HG03432 (cell line): Measurements from ENCODE around the gene KCTD19.
"Not testable (repeated sequence)": the region's sequence is repeated elsewhere in the genome, so short reads cannot be mapped to it uniquely, and the experiment has no call there.

Experiments
- ATAC-seq: cut with Tn5 transposase; IDR thresholded peaks from one replicate; pipeline ENCODE4 v1.9.1; 2021; ENCODE audit warnings: mild to moderate bottlenecking, moderate library complexity; ENCODE audit not compliant: unreplicated experiment

KCTD19 gene

DNA sequence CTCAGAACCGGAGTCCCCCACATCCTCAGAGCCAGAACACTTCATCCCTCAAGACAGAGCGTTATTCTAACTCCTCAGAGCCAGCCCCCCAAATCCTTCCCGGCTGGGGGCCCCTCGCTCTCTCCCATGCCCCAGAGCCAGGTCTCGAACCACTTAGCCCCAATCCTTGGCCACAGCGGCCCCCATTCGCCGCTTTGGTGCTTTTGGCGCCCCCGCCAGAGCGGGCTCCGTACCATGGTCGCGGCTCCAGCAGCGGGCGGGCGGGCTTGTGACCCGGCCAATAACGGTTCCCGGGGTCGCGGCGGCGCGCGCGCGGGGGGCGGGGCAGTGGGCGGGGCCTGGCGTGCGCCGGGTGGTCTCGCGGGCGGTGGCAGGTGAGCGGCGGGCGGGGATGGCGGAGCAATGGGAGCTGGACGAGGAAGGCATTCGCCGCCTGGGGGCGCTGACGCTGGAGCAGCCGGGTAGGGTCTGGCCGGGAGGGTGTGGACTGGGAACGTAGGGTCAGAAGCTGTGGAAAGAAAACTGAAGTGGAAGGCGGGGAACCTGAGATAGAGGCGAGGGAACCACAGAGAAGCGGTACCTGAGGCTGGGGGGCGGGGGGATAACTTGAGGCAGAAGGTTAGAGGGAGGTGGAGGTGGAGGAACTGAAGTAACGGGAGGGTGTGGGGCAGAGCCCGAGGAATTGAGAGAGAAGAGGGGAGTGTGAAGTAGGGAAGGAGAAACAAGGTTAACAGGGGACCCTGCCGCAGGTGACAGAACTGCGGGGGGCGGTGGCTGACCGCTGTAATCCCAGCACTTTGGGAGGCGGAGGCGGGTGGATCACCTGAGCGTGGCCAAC lies at the start of gene KCTD19, which contains the start of gene LRRC36:
KCTD19 (minus strand) TSS at position 270 of the 838 bp plus-strand sequence; CDS start at position 236, 34 bp downstream.
LRRC36 (plus strand) TSS at position 344 of the 838 bp plus-strand sequence; CDS start at position 392, 48 bp downstream.
- ATAC-seq, result no peak

DNA sequence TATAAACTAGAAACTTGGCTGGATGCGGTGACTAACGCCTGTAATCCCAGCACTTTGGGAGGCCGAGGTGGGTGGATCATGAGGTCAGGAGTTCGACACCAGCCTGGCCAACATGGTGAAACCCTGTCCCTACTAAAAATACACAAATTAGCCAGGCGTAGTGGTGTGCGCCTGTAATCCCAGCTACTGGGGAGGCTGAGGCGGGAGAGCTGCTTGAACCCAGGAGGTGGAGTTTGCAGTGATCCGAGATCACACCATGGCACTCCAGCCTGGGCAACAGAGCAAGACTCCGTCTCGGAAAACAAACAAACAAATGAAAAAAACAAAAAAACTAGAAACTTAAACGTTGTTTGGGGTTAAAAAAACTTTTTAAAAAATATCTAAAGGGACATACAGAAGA lies 49.5 kb upstream of the KCTD19 start:
- not testable (repeated sequence) for ATAC-seq

DNA sequence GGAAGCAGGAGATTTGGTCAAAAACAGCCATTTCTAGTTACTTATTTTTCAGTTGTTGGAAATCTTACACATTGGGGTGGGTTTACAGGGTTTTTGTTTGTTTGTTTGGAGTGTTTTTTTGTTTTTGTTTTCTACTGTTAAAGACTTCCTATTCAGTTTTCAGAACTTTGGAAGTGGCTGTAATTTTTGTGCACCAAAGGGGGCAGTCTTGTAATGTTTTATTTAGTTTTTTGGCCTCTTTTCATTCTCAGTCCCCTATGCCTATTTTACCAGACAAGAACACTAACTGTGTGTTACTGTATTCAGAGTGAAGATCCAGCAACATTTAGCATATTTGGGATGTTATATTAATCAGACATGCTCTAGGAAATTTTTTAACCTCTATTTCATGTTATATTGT lies 46.1 kb upstream of the KCTD19 start:
- ATAC-seq, result no peak

DNA sequence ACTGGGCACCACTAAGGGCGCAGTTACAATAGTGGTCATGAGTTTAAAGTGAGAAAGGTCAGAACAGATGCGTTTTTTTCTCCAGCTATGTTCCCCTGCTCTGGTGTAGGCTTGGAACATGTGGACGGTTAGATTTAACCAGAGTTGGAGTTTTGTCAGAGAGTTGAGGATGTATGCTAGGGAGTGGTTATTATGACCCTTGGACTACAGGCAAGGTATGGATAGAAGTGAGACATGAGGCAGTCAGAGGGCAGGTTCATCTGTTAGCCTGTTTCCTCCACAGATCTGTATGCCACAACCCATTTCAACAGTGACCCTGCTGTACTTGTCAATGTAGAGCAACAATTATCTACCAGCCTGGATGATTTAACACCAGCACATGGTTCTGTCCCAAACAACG lies 44.1 kb upstream of the KCTD19 start:
- no peak for ATAC-seq

DNA sequence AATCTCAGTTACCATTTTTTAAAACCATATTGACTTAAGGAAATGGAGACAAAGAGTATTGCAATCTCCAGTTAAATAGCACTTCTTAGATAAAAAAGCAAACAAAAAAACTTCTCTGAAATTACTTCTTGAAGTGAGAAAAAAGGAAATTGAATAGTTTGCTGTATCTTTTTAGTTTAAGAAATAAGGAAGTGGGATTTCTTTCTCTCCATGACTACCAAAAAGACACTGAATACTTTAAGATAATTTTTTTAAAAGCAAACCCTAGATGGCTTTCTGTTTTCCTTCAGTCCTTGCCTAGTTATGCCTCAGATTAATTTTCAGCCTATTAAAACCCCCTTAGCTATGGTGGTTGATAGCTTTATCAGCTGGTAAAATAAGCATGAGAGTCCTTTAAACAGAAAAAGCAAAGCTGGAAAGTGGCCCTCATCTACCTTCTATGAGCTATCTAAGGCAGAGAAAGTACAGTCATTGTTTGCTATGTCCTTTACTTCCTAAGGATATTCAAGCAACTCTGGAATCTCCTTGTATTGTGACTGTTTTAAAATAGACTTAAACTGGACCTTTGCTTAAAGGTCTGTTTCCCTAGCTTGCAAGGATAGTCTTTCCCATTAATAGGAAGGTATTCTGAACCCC lies 38.2 kb upstream of the KCTD19 start:
- ATAC-seq, result no peak

DNA sequence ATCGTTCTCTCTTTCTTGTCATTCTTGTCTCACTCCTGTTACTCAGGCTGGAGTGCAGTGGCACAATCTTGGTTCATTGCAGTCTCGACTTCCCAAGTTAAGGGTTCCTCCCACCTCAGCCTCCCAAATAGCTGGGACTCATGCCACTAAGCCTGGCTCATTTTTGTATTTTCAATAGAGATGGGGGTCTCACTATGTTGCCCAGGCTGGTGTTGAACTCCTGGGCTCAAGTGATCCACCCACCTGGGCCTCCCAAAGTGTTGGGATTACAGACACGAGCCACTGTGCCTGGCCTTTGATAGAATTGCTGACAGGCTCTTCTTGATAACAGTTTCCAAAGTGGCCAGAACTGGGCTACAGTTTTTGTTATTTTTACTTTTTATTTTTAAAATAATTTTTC lies 34.5 kb upstream of the KCTD19 start:
- ATAC-seq, result no peak

DNA sequence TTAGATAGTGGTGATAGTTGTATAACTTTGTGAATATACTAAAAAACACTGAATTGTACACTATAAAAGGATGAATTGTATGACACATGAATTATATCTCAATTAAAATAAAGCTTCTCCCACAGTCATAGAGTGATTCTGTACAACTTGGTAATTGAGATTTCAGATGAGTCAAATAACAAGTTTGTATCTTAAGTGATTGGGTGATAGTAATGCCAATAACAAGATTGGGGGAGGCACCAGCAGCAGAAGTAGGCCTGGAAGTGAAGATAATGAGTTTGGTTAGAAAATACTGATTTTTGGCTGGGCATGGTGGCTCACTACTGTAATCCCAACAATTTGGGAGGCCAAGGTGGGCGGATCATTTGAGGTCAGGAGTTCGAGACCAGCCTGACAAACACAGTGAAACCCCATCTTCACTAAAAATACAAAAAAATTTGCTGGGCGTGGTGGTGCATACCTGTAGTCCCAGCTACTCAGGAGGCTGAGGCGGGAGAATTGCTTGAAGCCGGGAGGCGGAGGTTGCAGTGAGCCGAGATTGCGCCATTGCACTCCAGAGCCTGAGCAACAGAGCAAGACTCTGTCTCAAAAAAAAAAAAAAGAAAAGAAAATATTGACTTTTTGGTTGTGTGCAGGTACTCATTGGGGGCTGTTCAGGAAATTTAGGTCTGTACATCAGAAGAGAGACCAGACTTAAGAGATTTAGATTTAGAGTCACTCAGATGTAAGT lies 33.2 kb upstream of the KCTD19 start:
- not testable (repeated sequence) for ATAC-seq

DNA sequence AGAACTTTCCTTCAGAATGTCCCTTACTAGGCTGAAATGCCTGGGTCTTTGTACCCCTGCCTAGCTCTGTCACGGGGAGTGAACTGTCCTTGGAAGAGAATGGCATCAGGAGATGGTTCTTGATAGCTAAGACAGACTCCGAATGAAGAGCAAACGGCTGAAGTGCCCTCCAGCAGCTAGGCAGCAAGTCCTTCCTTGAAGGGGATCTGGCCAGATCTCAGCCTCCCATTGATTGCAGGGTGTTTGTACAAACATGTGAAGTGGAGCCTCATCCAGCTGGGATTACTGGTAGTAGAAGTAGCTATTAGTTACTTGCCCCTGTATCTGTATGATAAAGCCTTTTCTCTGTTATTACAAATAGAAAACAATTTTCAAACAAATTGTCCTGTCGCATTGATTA lies 31.0 kb upstream of the KCTD19 start:
- no peak for ATAC-seq

DNA sequence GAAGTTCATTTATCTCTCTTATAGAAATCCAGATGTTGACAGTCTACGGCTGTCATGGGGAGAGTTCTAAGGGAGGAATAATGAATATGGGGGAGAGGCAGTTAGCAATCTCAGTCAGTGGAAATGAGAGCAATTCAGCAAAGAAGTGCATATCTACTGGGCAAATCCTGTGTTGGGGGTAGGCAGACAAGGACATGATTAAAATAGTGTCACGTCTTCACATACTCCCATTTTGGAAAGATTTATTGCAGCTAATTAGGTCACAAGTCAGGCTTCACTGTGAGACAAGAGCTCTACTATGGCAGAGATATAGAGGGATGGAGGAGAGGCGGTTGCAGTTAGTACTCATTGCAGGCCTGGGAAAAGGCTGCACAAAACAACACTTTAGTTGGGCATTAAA lies 29.9 kb upstream of the KCTD19 start:
- no peak for ATAC-seq

DNA sequence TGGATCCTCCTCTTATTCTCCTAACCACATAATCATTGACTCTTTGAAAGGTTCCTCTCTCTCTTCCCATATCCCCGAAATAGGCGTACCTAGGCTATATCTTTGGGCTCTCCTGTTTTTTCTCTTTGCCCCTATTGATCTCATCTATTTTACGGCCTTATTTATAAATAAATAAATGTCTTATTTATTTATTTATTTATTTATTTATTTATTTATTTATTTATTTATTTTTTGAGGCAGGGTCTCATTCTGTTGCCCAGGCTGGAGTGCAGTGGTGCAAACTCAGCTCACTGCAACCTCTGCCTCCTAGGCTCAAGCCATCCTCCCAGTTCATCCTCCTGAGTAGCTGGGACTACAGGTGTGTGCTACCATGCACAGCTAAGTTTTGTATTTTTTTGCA lies 25.9 kb upstream of the KCTD19 start:
- ATAC-seq, result not testable (repeated sequence)

DNA sequence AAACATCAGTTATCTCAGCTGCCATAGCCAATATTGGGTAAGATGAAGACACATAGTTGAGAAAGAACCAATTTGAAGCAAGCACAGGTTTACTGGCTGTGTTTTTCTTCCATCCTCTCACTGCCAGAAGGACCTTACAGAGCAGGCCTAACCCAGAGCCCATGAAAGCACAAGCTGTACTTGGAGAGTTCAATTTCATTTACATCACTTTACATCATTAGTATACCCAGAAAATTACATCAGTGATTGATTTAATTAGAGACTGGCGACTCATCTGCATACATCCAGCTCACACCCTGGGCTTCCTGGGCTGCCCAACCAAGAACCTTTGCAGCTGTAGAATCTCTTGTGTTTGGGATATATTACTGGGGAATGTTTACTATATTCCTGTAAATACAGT lies 23.8 kb upstream of the KCTD19 start:
- no peak for ATAC-seq

DNA sequence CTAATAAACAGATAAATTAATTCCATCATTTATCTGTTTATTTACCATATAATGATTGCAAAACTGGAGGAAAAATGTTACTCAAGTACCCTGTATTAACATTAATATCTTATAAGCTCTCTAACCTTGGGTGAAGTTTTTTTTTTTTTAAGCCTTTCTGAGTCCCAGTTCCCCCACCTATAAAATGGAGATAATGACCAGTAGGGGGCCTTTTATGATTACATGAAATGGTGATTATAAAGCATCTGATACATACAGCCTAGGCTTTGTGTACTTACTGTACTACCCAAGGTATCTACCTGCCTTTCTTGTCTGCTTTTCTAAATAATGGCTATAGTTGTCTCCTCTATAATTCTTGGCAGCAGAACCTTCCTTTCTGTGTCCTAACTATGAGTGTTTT lies 22.6 kb upstream of the KCTD19 start:
- ATAC-seq, result no peak

DNA sequence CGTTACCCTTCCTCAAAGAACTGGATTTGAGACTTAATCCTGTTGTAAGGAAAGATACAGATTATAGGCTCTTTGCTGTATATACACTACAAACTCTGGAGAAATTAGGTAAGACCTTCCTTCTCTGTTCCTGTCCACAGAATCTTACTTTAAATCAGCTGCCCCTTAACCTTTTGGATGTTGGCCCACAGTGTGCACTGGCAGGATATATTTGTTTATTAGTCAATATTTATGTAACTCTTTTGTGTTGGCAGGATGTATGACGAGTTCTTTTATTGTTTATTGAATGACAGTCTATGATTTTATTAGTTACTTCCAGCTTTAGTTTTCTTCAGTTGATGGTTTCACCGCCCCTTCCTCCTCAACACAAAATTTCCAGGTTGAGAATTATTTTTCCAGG lies 19.8 kb upstream of the KCTD19 start:
- ATAC-seq, result no peak

DNA sequence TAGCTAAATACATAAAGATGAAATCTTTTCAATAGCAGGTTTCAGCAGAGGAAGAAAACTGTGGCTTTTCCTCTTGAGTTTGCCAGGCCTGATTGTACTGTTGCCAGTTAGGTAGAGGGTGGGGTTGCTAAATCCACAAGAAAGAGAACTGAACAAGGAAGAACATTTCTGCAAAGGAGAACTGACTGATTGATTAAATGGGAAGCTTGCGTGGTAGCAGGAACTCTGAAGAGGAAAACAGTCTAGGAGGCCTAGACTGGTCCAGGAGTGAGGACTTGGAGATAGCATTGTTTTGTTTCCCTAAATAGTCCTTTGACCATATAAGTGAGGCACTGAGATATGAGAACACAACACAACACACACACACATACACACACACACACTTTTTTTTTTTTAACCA lies 18.9 kb upstream of the KCTD19 start:
- no peak for ATAC-seq

DNA sequence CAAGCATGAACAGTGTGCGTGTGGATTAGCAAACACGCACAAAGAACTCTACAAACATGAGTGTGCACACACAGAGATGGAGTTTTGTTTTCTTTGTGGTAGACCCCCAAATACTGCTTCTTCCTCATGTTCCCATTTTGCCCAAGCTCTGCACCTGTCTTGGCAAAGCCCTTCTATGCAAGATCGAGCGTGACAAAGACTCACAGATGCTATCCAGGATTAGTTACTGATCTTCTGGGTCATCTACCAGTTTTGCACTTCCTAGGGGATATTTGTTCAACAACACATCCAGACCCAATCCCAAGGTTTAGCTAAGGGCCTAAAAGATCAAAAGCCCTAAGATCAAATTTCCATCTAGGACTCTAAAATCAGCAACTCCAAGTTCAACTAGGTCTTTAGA lies 16.1 kb upstream of the KCTD19 start:
- no peak for ATAC-seq

DNA sequence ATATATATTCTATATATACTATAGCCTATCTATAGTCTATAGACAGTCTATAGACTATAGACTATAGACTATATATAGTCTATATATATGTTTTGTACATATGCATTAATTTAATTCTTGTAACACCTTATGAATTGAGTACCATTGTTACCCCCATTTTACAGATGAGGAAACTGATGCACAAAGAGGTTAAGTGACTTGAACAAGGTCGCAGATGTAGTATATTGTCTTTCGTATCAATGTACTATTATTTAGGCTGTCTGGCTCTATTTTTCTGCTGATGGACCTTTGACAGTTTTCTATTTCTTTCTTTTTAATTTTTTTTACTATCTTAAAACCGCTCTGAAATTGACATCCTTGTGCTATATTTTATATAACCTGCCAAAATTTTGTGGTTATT lies 14.7 kb upstream of the KCTD19 start:
- ATAC-seq, result no peak

DNA sequence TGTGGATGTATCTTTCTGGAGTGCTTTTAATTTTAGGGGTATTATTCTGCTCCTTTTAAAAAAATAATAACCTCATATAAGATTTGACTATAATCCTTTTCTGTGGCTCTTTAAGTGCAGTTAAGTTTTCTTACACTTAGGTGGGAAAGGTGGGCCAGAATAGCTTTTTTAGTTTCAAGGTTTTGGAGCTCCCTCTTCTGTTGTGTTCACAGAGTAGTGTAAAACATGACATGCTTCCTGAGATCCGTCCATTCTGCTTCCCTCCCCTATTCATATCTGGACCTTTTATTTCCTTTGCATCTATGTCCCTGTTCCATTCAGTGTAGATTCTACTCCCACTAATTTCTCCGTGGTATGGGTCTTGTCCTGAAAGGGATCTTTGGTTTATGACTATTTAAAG lies 12.9 kb upstream of the KCTD19 start:
- no peak for ATAC-seq

DNA sequence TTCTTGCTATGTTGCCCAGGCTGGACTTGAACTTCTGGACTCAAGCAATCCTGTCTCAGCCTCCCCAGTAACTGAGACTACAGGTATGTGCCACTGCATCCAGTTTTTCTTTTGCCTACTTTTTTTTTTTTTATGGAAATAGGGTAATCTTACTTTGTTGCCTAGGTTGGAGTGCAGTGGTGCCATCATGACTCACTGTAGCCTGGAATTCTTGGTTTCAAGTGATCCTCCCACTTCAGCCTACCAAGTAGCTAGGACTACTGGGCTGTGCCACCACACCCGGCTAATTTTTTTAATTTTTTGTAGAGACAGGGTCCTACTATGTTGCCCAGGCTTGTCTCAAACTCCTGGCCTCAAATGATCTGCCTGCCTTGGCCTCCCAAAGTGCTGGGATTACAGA lies 10.1 kb upstream of the KCTD19 start:
- ATAC-seq, result no peak

DNA sequence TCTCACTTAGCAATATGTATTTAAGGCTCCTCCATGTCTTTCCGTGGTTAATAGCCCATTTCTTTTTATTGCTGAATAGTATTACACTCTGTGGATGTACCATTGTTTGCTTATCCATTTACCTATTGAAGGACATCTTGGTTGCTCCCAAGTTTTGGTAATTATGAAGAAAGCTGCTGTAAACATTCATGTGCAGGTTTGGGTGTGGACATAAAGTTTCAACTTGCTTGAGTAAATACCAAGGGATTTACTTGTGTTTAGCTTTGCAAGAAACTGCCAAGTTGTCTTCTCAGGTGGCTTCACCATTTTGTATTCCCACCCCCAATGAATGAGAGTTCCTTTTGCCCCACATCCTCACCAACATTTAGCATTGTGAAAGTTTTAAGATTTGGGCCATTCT lies 9.6 kb upstream of the KCTD19 start:
- ATAC-seq, result no peak

DNA sequence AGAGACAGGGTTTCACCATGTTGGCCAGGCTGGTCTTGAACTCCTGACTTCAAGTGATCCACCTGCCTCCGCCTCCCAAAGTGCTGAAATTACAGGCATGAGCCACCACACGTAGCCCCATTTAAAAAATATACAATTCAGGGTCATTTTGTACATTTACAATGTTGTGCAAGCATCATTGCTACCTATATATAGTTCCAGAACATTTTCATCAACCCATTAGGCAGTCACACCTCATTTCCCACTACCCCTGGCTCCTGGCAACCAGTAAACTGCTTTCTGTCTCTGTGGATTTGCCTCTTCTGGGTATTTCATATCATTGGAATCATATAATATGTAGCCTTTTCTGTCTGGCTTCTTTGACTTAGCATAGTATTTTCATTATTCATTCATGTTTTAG lies 6.8 kb upstream of the KCTD19 start:
- ATAC-seq, result no peak

DNA sequence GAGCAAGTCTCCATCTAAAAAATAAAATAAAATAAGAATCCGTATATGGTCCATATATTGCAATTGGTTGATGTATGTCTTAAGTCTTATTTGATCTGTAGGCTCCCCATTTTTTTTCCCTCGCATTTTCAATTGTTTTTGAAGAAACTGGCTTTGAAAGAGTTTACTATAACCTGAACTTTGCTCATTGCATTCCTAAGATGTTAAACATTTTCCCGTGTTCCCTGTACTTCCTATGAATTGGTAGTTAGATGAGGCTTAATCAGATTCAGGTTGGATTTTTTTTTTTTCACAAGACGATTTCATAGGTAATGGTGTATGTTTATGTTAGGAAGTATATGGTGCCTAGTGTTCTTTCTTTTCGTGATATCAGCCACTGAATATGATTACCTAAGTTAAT lies 3.4 kb upstream of the KCTD19 start:
- no peak for ATAC-seq

DNA sequence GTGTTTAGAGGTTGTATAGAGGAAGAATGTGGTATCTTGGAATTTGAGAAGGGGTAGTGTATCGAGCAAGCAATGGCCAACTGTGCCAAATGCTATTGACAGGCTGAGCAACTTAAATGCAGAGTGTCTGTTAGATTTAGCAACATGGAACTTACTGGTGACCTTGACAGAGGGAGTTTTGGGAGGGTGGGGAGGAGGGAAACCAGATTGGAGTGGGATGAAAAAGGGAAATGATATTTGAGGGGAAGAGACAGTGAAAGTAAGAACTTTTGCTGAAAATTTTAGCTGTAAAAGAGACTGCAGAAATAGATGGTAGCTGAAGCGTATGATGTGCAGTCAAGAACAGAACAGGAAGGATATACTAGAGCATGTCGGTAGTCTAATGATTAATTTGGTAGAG lies 1.2 kb upstream of the KCTD19 start:
- ATAC-seq, result no peak
